ENCODE measurements around the gene SPCS3.
A peak's percentile ranks its signal among the peaks of the same experiment; 100 is the strongest.
"Not testable (repeated sequence)": the region's sequence is repeated elsewhere in the genome, so short reads cannot be mapped to it uniquely, and the experiment has no call there.

The SPCS3 gene

DNA sequence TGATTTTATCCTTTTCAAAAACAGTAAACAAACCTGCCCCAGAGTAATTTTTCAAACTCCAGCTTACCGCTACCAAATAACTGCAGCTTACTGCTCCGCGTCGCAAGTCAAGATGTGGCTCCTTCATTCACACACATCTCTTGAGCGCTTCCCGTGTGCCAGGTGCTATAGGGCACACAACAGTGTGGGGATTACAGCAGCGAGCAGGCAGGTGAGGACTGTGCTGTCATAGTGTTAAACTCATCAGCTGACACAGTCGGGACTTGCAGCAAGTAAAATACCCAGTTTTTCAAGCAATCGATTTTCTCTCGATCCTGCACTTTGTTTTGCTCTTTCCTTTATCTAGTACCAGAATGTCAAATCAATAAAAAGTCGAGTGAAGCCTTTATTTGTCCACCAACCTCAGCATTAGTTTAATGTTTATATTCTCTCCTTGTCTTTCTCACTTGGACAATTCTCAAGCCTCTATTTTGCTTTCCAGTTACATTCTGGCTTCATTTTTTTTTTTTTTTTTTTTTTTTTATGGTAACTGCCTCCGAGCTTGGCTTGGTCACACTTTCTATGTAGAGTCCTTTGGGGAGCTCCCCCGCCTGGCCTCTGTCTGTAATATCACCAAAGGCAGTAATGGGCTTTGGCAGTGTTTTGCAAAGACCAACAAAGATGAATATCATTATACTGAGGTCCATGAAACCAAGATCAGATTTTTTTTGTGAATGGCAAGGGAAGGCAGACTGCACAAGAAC lies 42.4 kb upstream of the SPCS3 start:
- FAIRE-seq (no peak), DNase-seq (ENCODE audit: insufficient read length, low spot score) (peak; percentile 17)
- TF ChIP-seq, protein P1, sequence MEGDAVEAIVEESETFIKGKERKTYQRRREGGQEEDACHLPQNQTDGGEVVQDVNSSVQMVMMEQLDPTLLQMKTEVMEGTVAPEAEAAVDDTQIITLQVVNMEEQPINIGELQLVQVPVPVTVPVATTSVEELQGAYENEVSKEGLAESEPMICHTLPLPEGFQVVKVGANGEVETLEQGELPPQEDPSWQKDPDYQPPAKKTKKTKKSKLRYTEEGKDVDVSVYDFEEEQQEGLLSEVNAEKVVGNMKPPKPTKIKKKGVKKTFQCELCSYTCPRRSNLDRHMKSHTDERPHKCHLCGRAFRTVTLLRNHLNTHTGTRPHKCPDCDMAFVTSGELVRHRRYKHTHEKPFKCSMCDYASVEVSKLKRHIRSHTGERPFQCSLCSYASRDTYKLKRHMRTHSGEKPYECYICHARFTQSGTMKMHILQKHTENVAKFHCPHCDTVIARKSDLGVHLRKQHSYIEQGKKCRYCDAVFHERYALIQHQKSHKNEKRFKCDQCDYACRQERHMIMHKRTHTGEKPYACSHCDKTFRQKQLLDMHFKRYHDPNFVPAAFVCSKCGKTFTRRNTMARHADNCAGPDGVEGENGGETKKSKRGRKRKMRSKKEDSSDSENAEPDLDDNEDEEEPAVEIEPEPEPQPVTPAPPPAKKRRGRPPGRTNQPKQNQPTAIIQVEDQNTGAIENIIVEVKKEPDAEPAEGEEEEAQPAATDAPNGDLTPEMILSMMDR (IDR thresholded peaks at IDR 0.05; ENCODE audit: insufficient read depth, missing control alignments): peak; percentile 58

DNA sequence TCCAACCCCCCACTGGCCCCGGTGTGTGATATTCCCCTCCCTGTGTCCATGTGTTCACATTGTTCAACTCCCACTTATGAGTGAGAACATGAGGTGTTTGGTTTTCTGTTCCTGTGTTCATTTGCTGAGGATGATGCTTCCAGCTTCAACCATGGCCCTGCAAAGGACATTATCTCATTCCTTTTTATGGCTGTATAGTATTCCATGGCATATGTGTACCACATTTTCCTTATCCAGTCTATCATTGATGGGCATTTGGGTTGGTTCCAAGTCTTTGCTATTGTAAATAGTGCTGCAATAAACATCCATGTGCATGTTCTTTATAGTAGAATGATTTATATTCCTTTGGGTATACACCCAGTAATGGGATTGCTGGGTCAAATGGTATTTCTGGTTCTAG lies 40.2 kb upstream of the SPCS3 start:
- not testable (repeated sequence) for DNase-seq (ENCODE audit: insufficient read length, low spot score); FAIRE-seq

GRCh38 chr4:176286728-176287127 lies 33.0 kb upstream of the SPCS3 start:
- DNase-seq (ENCODE audit: insufficient read length, low spot score): no peak
- FAIRE-seq: no peak
- TF ChIP-seq, protein P1 (IDR thresholded peaks at IDR 0.05; ENCODE audit: insufficient read depth, missing control alignments): no peak

- no peak for DNase-seq (ENCODE audit: insufficient read length, low spot score)
- no peak for FAIRE-seq
- TF ChIP-seq, protein P1 (IDR thresholded peaks at IDR 0.05; ENCODE audit: insufficient read depth, missing control alignments): no peak
Measured at GRCh38 chr4:176287546-176287945, 32.2 kb upstream of the SPCS3 start.

GRCh38 chr4:176288020-176288419 lies 31.7 kb upstream of the SPCS3 start:
- FAIRE-seq: no peak
- DNase-seq (ENCODE audit: insufficient read length, low spot score): no peak
- TF ChIP-seq, protein P1 (IDR thresholded peaks at IDR 0.05; ENCODE audit: insufficient read depth, missing control alignments): no peak

DNA sequence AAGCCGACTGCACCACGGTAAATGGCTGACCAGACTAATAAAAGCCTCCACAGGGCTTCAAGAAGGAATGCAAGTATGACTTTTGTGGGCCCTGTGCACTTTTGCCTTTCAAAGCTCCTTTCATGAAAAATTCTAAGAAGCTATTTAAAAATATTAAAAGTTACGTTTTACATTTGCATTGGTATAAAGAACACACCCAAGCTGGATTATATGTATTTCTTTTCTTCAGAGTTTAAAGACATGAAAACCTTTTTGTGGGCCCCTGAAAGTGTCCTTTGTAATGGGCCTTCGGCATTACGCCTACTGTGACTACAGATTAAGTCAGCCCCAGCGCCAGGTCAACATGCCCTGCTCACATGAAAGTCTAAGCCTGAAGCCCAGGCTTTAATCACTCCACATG lies 30.2 kb upstream of the SPCS3 start:
- DNase-seq (ENCODE audit: insufficient read length, low spot score): no peak
- FAIRE-seq: no peak
- TF ChIP-seq, protein P1 (IDR thresholded peaks at IDR 0.05; ENCODE audit: insufficient read depth, missing control alignments): no peak

- FAIRE-seq: no peak
- no peak for DNase-seq (ENCODE audit: insufficient read length, low spot score)
- TF ChIP-seq, protein P1 (IDR thresholded peaks at IDR 0.05; ENCODE audit: insufficient read depth, missing control alignments): no peak
Measured at GRCh38 chr4:176290520-176290919, 29.2 kb upstream of the SPCS3 start.
